DOHH2 (cell line): ENCODE data around the gene NDNF.

Experiments
- H3F3A ChIP-seq: fragments of 200-600 bp; sonication (generic), shearing (Covaris generic); 2 replicates; pipeline ENCODE4 v1.6.0; 2016; ENCODE audit warnings: antibody characterized with exemption, mild to moderate bottlenecking; ENCODE audit not compliant: control insufficient read depth, insufficient read depth
- H3K27ac ChIP-seq: fragments of 200-600 bp; sonication (generic); 2 replicates; pipeline ENCODE4 v1.5.1; 2014; ENCODE audit warnings: low read depth, mild to moderate bottlenecking, low read length, moderate library complexity
- H3K27me3 ChIP-seq: fragments of 200-600 bp; sonication (generic); 2 replicates; pipeline ENCODE4 v1.6.1; 2014; ENCODE audit warnings: mild to moderate bottlenecking, low read length, mixed read lengths; ENCODE audit not compliant: control insufficient read depth
- H3K36me3 ChIP-seq: fragments of 200-600 bp; sonication (generic); 2 replicates; pipeline ENCODE4 v1.6.1; 2014; ENCODE audit warnings: mild to moderate bottlenecking, low read length, moderate library complexity, mixed read lengths; ENCODE audit not compliant: control insufficient read depth
- H3K4me1 ChIP-seq: fragments of 200-600 bp; sonication (generic); 2 replicates; pipeline ENCODE4 v1.6.1; 2014; ENCODE audit warnings: mild to moderate bottlenecking, low read length, mixed read lengths; ENCODE audit not compliant: control insufficient read depth
- H3K4me2 ChIP-seq: fragments of 200-600 bp; sonication (generic); 2 replicates; pipeline ENCODE4 v1.6.0; 2014; ENCODE audit warnings: mild to moderate bottlenecking, low read length, moderate library complexity
- H3K4me3 ChIP-seq: fragments of 200-600 bp; sonication (generic); 2 replicates; pipeline ENCODE4 v1.5.1; 2014; ENCODE audit warnings: mild to moderate bottlenecking, low read length, mixed read lengths
- H3K79me2 ChIP-seq: fragments of 200-600 bp; sonication (generic); 2 replicates; pipeline ENCODE4 v1.6.1; 2014; ENCODE audit warnings: mild to moderate bottlenecking, low read length, mixed read lengths; ENCODE audit not compliant: control insufficient read depth
- H3K9me2 ChIP-seq: fragments of 200-600 bp; sonication (generic); replicated peaks from 2 replicates; pipeline ENCODE4 v1.6.1; 2014; ENCODE audit warnings: mild to moderate bottlenecking, low read length, mixed read lengths; ENCODE audit not compliant: control insufficient read depth
- H3K9me3 ChIP-seq: fragments of 200-600 bp; sonication (generic); 2 replicates; pipeline ENCODE4 v1.6.1; 2014; ENCODE audit warnings: antibody characterized with exemption, low read length, mixed read lengths; ENCODE audit not compliant: control insufficient read depth, insufficient read depth
- H4K20me1 ChIP-seq: fragments of 200-600 bp; sonication (generic); 2 replicates; pipeline ENCODE4 v1.6.0; 2014; ENCODE audit warnings: low read depth, mild to moderate bottlenecking, antibody characterized with exemption, low read length, moderate library complexity; ENCODE audit not compliant: control insufficient read depth, insufficient read depth
- CTCF ChIP-seq: fragments of 200-600 bp; sonication (generic); IDR thresholded peaks from one replicate; pipeline ENCODE4 v1.5.1; 2014; ENCODE audit warnings: antibody characterized with exemption, mild to moderate bottlenecking, low read depth, low read length; ENCODE audit not compliant: poor library complexity, severe bottlenecking
- EZH2phosphoT487 ChIP-seq: fragments of 200-600 bp; sonication (generic); IDR thresholded peaks from 2 replicates; pipeline ENCODE4 v1.6.1; 2017; ENCODE audit warnings: borderline replicate concordance, mild to moderate bottlenecking, antibody characterized with exemption, low read length, moderate library complexity, mixed read lengths

Gene NDNF

GRCh38 chr4:121100093-121100775 is 27.9 kb upstream of the NDNF start:
- TF ChIP-seq CTCF: no peak
- TF ChIP-seq EZH2phosphoT487: no peak
- H3K4me2 ChIP-seq: no peak overlapping the region
- no peaks in the 10 kb centered on the region for H4K20me1 ChIP-seq
- no peaks in the 10 kb centered on the region for H3K9me3 ChIP-seq
- H3K4me1 ChIP-seq: no peaks in the 10 kb centered on the region
- H3K27ac ChIP-seq: no peak overlapping the region
- no peaks in the 10 kb centered on the region for H3K79me2 ChIP-seq
- H3F3A ChIP-seq: no peaks in the 10 kb centered on the region
- no peaks in the 10 kb centered on the region for H3K27me3 ChIP-seq
- H3K36me3 ChIP-seq: no peaks in the 10 kb centered on the region
- no peaks in the 10 kb centered on the region for H3K9me2 ChIP-seq
- H3K4me3 ChIP-seq: no peak overlapping the region

- TF ChIP-seq EZH2phosphoT487 (no peak), CTCF (no peak)
- Histone ChIP-seq H3K4me3 (no peak overlapping the region), H4K20me1 (no peaks in the 10 kb centered on the region), H3F3A (no peaks in the 10 kb centered on the region), H3K9me2 (no peaks in the 10 kb centered on the region), H3K9me3 (no peaks in the 10 kb centered on the region), H3K4me1 (no peaks in the 10 kb centered on the region), H3K27me3 (no peaks in the 10 kb centered on the region), H3K27ac (no peak overlapping the region), H3K4me2 (no peak overlapping the region), H3K79me2 (no peaks in the 10 kb centered on the region), H3K36me3 (no peaks in the 10 kb centered on the region)
Observed at GRCh38 chr4:121098266-121098665, 25.9 kb upstream of the NDNF start.

GRCh38 chr4:121096629-121097028 is 24.3 kb upstream of the NDNF start:
- Histone ChIP-seq H3K9me2 (no peaks in the 10 kb centered on the region), H3K4me1 (no peaks in the 10 kb centered on the region), H3K27ac (no peak overlapping the region), H3K4me2 (no peak overlapping the region), H3K36me3 (no peaks in the 10 kb centered on the region), H3K9me3 (no peaks in the 10 kb centered on the region), H3K79me2 (no peaks in the 10 kb centered on the region), H3K27me3 (no peaks in the 10 kb centered on the region), H3F3A (no peaks in the 10 kb centered on the region), H3K4me3 (no peak overlapping the region), H4K20me1 (no peaks in the 10 kb centered on the region)
- TF ChIP-seq EZH2phosphoT487: no peak
- TF ChIP-seq CTCF: peak; percentile 32
